GM20000 (cell line): Measurements from ENCODE around the gene HIVEP3.
A peak's percentile ranks its signal among the peaks of the same experiment; 100 is the strongest.

ENCODE experiments used
- DNase-seq: peaks from one replicate; pipeline ENCODE4 v3.0.0; 2012; ENCODE audit warnings: low spot score
- TF ChIP-seq, protein P1 (sequence below): IDR thresholded peaks from 2 replicates; pipeline ENCODE4 v1.5.1; 2012; ENCODE audit warnings: mild to moderate bottlenecking, control low read depth; ENCODE audit errors: extremely low read depth, missing control alignments

Gene HIVEP3

DNA sequence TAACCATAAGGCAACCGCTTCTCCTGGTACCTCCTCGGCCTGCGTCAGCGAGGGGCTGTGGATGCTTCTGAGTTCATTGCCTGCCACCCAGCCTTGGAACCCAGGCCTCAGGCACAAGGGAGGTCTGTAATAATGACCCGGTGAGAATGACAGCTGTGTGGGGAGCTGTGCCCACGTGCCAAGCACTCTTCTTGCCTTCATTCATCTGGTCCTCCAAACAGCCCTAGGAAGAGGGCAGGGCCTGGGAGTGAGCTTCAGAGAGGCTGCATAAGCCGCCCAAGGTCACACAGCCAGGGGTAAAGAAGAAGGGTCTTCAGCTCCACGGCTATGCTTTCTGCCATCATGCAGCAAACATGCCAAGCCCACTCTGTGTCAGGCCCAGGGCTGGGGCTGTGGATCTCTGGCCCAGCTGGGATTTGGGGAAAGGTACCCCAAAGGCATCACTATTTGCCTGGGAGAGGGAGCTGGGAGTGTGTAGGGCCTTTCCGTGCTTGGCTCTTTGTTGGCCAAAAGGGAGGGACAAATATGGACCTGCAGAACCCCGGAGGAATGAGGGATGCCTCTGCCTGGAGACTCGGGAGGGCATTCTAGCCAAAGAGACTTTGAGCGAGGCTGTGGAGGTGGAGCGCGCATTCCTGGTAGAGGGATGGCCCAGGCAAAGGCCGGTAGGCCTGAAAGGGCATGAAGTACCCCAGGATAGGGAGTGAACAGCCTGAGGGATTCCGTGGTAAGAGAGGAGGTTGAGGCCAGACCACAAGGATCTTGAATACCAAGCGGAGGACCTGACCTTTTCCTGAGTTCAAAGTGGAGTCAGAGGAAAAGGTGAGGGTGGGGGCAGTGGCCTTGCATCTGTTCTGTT lies 424.1 kb downstream of the HIVEP3 start:
- no peak for DNase-seq
- TF ChIP-seq, protein P1, sequence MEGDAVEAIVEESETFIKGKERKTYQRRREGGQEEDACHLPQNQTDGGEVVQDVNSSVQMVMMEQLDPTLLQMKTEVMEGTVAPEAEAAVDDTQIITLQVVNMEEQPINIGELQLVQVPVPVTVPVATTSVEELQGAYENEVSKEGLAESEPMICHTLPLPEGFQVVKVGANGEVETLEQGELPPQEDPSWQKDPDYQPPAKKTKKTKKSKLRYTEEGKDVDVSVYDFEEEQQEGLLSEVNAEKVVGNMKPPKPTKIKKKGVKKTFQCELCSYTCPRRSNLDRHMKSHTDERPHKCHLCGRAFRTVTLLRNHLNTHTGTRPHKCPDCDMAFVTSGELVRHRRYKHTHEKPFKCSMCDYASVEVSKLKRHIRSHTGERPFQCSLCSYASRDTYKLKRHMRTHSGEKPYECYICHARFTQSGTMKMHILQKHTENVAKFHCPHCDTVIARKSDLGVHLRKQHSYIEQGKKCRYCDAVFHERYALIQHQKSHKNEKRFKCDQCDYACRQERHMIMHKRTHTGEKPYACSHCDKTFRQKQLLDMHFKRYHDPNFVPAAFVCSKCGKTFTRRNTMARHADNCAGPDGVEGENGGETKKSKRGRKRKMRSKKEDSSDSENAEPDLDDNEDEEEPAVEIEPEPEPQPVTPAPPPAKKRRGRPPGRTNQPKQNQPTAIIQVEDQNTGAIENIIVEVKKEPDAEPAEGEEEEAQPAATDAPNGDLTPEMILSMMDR: no peak

DNA sequence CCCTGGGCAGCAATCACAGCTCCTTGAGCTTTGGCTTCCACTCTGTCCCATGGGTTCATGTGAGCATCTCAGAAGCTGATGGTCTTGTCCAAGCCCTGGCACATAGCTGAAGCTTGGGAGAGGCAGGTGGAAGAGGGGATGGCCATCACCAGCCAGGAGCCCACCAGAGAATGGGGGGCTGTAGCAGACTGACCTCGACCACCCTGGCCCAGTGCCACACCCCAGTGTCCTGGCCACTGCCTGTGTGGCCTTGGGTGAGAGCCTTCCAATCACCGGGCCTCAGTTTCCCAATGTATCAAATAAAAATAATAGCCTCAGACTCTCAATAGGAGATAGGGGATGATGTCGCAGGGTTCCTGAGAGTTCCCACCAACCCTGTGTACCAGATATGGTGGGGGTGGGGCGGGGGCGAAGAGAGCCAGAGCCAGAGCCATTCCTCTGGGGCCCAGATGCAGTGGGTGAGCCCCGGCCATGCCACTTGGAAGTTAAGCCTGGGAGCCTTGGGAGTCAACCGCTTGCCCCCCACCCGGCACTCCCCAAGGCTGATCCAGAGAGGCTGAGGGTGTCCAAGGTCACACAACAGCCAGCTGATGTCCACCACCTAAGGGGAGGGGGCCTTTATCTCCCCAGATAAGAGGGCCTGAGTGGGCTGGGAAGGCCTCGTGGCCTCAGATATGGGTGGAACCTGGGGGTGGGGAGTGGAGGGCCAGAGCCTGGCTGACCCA lies 424.9 kb downstream of the HIVEP3 start:
- TF ChIP-seq, protein P1: no peak
- DNase-seq: no peak

DNA sequence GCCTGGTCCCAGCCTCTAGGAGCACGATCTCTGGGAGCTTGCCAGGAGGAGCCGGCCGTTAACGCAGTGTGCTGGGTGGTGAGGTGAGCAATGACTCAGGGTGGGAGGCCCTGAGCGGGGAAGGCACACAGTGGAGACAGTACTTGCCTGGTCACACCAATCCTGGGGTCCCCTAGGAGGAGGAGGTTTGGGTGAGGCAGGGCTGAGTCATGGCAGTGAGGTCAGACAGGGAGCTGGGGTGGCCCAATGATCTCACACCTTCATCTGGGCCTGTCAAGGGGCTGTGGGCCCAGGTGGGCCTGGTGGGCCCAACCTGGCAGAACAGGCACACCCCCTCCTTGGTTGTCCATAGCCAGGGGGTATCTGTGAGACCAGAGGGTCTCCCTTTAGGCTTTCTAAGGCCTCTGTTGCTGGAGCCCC lies 425.6 kb downstream of the HIVEP3 start:
- no peak for DNase-seq
- TF ChIP-seq, protein P1: no peak

DNA sequence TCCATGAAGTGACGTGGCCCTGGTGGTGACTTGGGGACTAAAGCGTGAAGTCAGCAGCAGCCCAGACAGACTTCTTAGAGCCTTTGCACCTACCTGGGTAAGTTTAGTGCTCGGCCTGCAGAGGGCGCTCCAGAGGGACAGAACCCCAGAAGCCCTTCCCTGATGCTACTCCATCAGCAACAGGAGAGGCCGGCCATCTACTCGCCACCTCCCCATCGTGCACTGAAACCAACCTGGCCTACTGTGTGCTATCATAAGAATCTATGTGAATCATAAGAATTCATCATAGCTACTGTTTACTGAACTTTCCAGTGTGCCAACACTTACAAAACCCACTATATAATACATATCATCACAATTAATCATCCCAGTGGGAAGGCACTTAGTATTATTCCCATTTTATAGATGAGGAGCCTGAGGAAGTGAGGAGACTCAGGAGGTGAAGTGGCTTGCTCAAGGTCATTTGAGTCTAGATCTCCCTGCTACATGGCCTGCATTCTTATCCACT lies 426.3 kb downstream of the HIVEP3 start:
- peak; percentile 67 for DNase-seq

DNA sequence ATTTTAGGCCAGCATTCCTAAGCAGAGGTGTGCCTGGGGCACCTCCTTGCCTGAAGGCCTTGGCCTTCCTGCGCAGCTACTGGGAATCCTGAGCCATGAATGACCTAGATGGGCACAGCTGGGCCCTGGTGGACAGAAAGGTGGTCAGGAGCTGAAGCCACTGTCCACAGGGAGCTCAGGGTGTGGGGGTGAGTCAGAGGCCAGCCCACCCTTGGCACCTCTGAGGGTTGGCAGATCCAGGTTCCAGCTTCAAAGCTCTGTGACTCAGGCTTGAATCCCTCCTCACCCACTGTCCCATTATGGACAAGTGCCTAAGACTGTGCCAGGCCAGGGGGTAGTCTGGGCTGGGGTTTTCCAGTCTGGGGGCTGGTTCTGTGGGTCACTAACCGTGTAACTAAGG lies 427.8 kb downstream of the HIVEP3 start:
- TF ChIP-seq, protein P1: no peak

More for the DNA sequence above, 426.3 kb downstream of the HIVEP3 start:
- TF ChIP-seq, protein P1: peak; percentile 56

DNA sequence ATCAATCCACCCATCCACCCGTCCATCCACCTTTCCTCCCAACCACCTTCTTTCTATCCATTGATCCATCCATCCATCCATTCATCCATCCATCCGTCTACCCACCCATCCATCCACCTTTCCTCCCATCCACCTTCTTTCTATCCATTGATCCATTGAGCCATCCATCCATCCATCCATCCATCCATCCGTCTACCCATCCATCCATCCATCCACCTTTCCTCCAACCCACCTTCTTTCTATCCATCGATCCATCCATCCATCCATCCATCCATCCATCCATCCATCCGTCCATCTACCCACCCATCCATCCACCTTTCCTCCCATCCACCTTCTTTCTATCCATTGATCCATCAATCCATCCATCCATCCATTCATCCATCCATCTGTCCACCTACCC lies 429.2 kb downstream of the HIVEP3 start:
- DNase-seq: no peak
- TF ChIP-seq, protein P1: no peak

More for the DNA sequence above, 427.8 kb downstream of the HIVEP3 start:
- DNase-seq: no peak
